DND-41 (cell line): ENCODE data around the gene KCNK17.

Source experiments
- EZH2 ChIP-seq: IDR thresholded peaks from 3 replicates; pipeline ENCODE4 v1.6.1; 2012; ENCODE audit warnings: borderline replicate concordance, low read depth, mild to moderate bottlenecking, moderate library complexity, low read length, inconsistent platforms; ENCODE audit not compliant: severe bottlenecking
- TF ChIP-seq, protein P1 (sequence below): IDR thresholded peaks from 2 replicates; pipeline ENCODE4 v1.5.1; 2012; ENCODE audit warnings: borderline replicate concordance, low read length, moderate library complexity, mild to moderate bottlenecking; ENCODE audit not compliant: poor library complexity, severe bottlenecking; ENCODE audit errors: extremely low read depth

DNA sequence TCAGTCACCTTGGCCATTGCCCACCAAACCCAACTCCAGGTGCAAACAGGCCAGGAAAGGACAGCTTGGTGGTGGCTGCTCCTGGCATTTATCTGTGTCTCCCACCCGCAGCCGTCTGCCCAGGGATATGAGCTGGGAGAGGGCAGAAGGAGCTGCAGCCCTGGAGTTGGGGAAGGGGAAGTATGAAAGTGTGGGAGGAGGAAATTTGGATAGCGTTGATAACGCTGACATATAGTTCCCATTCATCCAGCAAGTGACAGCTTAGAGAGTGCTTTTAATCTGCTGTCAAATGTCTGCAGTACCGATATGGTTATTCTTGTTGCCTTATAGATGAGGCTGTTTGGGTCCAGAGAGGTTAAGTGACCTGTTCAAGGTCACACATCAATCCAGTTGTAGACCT is 7.5 kb upstream of the KCNK17 start:
- TF ChIP-seq, protein P1, sequence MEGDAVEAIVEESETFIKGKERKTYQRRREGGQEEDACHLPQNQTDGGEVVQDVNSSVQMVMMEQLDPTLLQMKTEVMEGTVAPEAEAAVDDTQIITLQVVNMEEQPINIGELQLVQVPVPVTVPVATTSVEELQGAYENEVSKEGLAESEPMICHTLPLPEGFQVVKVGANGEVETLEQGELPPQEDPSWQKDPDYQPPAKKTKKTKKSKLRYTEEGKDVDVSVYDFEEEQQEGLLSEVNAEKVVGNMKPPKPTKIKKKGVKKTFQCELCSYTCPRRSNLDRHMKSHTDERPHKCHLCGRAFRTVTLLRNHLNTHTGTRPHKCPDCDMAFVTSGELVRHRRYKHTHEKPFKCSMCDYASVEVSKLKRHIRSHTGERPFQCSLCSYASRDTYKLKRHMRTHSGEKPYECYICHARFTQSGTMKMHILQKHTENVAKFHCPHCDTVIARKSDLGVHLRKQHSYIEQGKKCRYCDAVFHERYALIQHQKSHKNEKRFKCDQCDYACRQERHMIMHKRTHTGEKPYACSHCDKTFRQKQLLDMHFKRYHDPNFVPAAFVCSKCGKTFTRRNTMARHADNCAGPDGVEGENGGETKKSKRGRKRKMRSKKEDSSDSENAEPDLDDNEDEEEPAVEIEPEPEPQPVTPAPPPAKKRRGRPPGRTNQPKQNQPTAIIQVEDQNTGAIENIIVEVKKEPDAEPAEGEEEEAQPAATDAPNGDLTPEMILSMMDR = no peak
- no peak for TF ChIP-seq EZH2
